Hepatocyte (in vitro differentiated cells): ENCODE results near the gene USP12.

ENCODE experiments used
- CTCF ChIP-seq: fragments of 200-600 bp; sonication (generic); IDR thresholded peaks from 2 replicates; pipeline ENCODE4 v1.5.1; 2016; ENCODE audit warnings: antibody characterized with exemption, mild to moderate bottlenecking; ENCODE audit not compliant: poor library complexity
- EZH2 ChIP-seq: fragments of 200-600 bp; sonication (generic); IDR thresholded peaks from 2 replicates; pipeline ENCODE4 v1.6.1; 2016; ENCODE audit warnings: antibody characterized with exemption, mild to moderate bottlenecking, borderline replicate concordance

DNA sequence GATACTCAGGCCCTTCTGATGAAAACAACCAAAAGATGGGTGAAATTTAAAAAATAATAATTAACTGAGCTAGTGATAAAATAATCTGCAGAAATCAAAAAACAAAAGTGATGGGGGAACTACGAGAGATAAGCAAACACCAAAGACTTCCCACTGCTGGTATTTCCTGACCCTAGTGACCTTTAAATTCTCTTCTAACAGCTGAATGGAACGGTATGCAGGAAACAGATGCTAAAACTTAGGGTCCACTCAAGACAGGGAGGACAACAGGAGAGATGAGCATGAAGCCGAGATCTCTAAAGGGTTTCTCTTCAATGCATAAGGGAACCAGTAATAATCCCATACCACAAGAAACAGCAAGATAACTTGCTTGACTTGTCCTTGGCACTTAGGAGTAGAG is 50.8 kb downstream of the USP12 start:
- TF ChIP-seq CTCF (no peak), EZH2 (no peak)
